ENCODE data around the gene GRB10. TPM values are rescaled to one million over a fixed set of nuclear protein-coding genes. Genes with fewer than 3 reads are reported as not detected.

Gene GRB10
- total and polyA plus RNA-seq, 2 of the 8 experiments (the other 6 are each of a cell fraction or from before 2014, with no cell fraction given), result 35.7 to 97.0 TPM

- Histone ChIP-seq H2BK12ac (ENCODE audit: low read depth, low read length) (no peak overlapping the region), H3K27ac (ENCODE audit: low read depth, low read length) (no peak overlapping the region), H2AK5ac (ENCODE audit: low read depth, low read length) (no peak overlapping the region), H4K91ac (replicated peaks; ENCODE audit: insufficient read length, low read length) (no peak overlapping the region), H3K79me1 (ENCODE audit: low read depth, low read length) (peaks cover 8% of the 10 kb centered on the region), H2AFZ (ENCODE audit: low read length) (peak overlapping the region; percentile 89; the same call in 1 of the 2 replicates), H3K14ac (ENCODE audit: insufficient read length) (no peak overlapping the region), H2BK120ac (replicated peaks; ENCODE audit: low read depth, low read length) (no peak overlapping the region), H3K23me2 (ENCODE audit: low read depth, low read length) (peaks cover 6% of the 10 kb centered on the region), H2BK20ac (ENCODE audit: low read length) (no peak overlapping the region), H3K18ac (ENCODE audit: extremely low read depth, low read length) (peak overlapping the region; percentile 66; the same call in 1 of the 2 replicates), H3K23ac (ENCODE audit: insufficient read length) (no peak overlapping the region), H2BK15ac (ENCODE audit: low read length) (no peak overlapping the region), H3K27me3 (replicated peaks in 1 of 4; ENCODE audit: control insufficient read depth in 3 of 4, extremely low read depth in 1 of 4, insufficient read depth in 3 of 4, low read length in 3 of 4) (peaks cover 3 to 20% (median 19%) of the 10 kb centered on the region in 4 experiments), H2BK5ac (ENCODE audit: low read depth, low read length) (no peak overlapping the region), H3K56ac (replicated peaks; ENCODE audit: insufficient read length, low read depth, low read length) (no peak overlapping the region), H3K9ac (replicated peaks in 1 of 4; ENCODE audit: extremely low read depth in 1 of 4, low read depth in 3 of 4, low read length in 3 of 4) (peak overlapping the region in 3 of 4 experiments; percentile 45 to 85 (median 57); a peak in 5 of 7 replicates), H3K4me1 (replicated peaks in 1 of 4; ENCODE audit: control insufficient read depth in 3 of 4, insufficient read depth in 4 of 4, low read length in 3 of 4) (peaks cover 4 to 18% (median 12%) of the 10 kb centered on the region in 4 experiments; a peak in 6 of 7 replicates), H3K79me2 (ENCODE audit: control insufficient read depth in 1 of 2, insufficient read depth in 2 of 2, low read length in 2 of 2) (peaks cover 21 to 42% of the 10 kb centered on the region in 2 experiments), H4K20me1 (replicated peaks in 1 of 2; ENCODE audit: control insufficient read depth in 1 of 2, insufficient read depth in 2 of 2, low read length in 2 of 2) (peaks cover 3% of the 10 kb centered on the region in 2 experiments), H4K5ac (ENCODE audit: insufficient read length, low read depth, low read length) (no peak overlapping the region), H3K36me3 (ENCODE audit: control insufficient read depth in 2 of 4, insufficient read depth in 4 of 4, low read length in 3 of 4) (0 out of 8 replicates have a peak, but pooled peaks cover 0 to 1% (median 0%) of the 10 kb centered on the region in 4 experiments), H3K4me3 (ENCODE audit: extremely low read depth in 1 of 4, insufficient read depth in 2 of 4, low read depth in 3 of 4, low read length in 4 of 4) (peak overlapping the region; percentile 55 to 94 (median 60)), H4K8ac (ENCODE audit: extremely low read depth, insufficient read depth, low read length) (peak overlapping the region; percentile 19), H3K4ac (replicated peaks; ENCODE audit: insufficient read length, low read depth, low read length) (no peak overlapping the region), H3K4me2 (ENCODE audit: insufficient read depth in 1 of 2, low read depth in 2 of 2, low read length in 2 of 2) (peak overlapping the region; percentile 91 to 93), H3K9me3 (ENCODE audit: insufficient read depth in 2 of 2, low read depth in 1 of 2, low read length in 1 of 2) (peaks cover 3 to 9% of the 10 kb centered on the region in 2 experiments)
- ChIA-PET POLR2A (ENCODE audit: partially characterized antibody) (interaction anchor here (1.1 to 1.5 kb wide), 4 partner anchors 8 to 26 kb away, joined by 3 to 5 read pairs (median 4); no protein-coding TSS in a partner anchor), CTCF (ENCODE audit: partially characterized antibody) (interaction anchor here (0.9 to 1.5 kb wide), 3 partner anchors 15 to 185 kb away, joined by 3 to 5 read pairs (median 3); no protein-coding TSS in a partner anchor)
- DNase-seq (ENCODE audit: low read depth in 1 of 2, low spot score in 2 of 2) (peak in 1 of 2 experiments; percentile 64), FAIRE-seq (no peak)
- WGBS, 2 experiments (ENCODE audit: extremely low coverage in 1 of 2, insufficient coverage in 1 of 2, insufficient read length in 1 of 2, insufficient replicate concordance in 2 of 2, low coverage in 1 of 2, low lambda C conversion rate in 2 of 2, missing lambda C conversion rate in 1 of 2), result 2% methylated on average over 40 of the region's 113 CpGs; no CpG with 5 or more reads in 1 of the 2 experiments
- TF ChIP-seq GABPA (IDR thresholded peaks at IDR 0.05; ENCODE audit: borderline replicate concordance, insufficient read depth, low read length) (no peak), KDM4A (IDR thresholded peaks at IDR 0.05; ENCODE audit: low read depth, low read length, severe bottlenecking) (peak; percentile 22), SIN3A (conservative IDR thresholded peaks at IDR 0.05 in 1 of 2, IDR thresholded peaks at IDR 0.05 in 1 of 2; ENCODE audit: low read depth in 1 of 2, low read length in 2 of 2) (no peak), TAF1 (IDR thresholded peaks at IDR 0.05; ENCODE audit: low read depth, low read length) (peak; percentile 4; the same call in 1 of the 2 replicates), SIRT6 (IDR thresholded peaks at IDR 0.05; ENCODE audit: low read length) (no peak), SP4 (IDR thresholded peaks at IDR 0.05; ENCODE audit: low read length) (no peak), HDAC6 (IDR thresholded peaks at IDR 0.05; ENCODE audit: low read depth, low read length) (no peak), BCL11A (IDR thresholded peaks at IDR 0.05; ENCODE audit: low read depth in 2 of 2, low read length in 2 of 2) (no peak), ATF2 (IDR thresholded peaks at IDR 0.05; ENCODE audit: low read length) (no peak)
These were observed 10.6 kb upstream of the GRB10 start for GRCh38 chr7:50793120-50793946.

Measured in H1 (cell line).